Measurements from ENCODE around the gene C10orf62. TPM values are rescaled to one million over a fixed set of nuclear protein-coding genes. Genes with fewer than 3 reads are reported as not detected.

The C10orf62 gene, protein sequence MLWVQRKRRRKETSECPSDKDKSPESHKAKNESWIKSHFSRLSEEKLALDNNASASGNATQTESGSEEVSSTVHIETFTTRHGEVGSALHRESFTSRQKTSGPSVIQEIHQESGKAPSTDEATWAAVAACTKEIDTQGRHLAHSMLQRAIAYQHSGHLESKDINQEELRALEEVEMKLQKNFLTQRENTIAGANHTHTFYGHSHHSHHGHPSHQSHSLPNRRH
- total RNA-seq (2022), result not detected in 2 replicates
- percentile 21 among the genes with signal in this experiment for Bru-seq, nascent RNA
- BruChase-seq, experiment 1, labeled RNA remaining after a 2-hour chase, result percentile 24 among the genes with signal in this experiment
- BruChase-seq, experiment 2, labeled RNA remaining after a 6-hour chase, result percentile 24 among the genes with signal in this experiment
- long read RNA-seq, result 0 reads

DNA sequence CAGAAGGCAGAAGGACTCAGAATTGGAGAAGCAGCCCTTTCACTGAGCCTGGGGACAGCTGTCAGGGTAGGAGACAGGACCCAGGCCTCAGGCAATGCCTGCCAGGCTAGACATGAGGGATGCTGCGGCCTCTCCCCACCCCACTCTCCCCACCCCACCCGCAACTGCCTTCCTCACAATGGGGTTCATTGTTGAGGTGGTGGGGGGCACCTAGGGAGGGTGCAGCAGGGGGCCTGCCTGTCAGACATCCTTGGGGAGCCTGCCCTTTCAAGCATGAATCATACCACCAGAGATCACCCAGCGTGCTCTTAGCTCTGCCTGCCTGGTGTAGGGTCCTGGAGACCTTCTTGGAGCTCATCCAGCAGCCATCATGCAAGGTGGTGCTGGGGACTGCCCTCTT, at the start of gene C10orf62:
TSS of gene C10orf62 (plus strand) at position 243 of the 400 bp plus-strand sequence. CDS start 177 bp downstream, outside the sequence.
- no peaks in the 10 kb centered on the region for H3K36me3 ChIP-seq (ENCODE audit: control insufficient read depth, insufficient read depth, low read length)
- peaks cover 20% of the 10 kb centered on the region for H3K4me1 ChIP-seq
- no peaks in the 10 kb centered on the region for H3K9me3 Mint-ChIP-seq (ENCODE audit: unreplicated experiment)
- intact Hi-C loops (cut with micrococcal nuclease; ENCODE audit: unreplicated experiment), result no loop called here
- H3K4me3 ChIP-seq (ENCODE audit: low read depth, low read length), result no peak within 1 kb of the TSS
- H3K27ac Mint-ChIP-seq (ENCODE audit: unreplicated experiment), result no peak within 1 kb of the TSS
- no peak for DNase-seq
- TF ChIP-seq CTCF (IDR thresholded peaks at IDR 0.05; ENCODE audit: insufficient read depth in 1 of 2, low read depth in 1 of 2, low read length in 1 of 2, severe bottlenecking in 1 of 2, unreplicated experiment in 1 of 2), result no peak
- no TSS peak for BruUV-seq (replicated peaks)
- H3K9me3 ChIP-seq, result no peaks in the 10 kb centered on the region
- H3K27me3 Mint-ChIP-seq (ENCODE audit: insufficient read depth, unreplicated experiment), result no peaks in the 10 kb centered on the region
- ChIA-PET CTCF (no interaction called here), POLR2A (no interaction called here)
- no peak within 1 kb of the TSS for H3K4me3 Mint-ChIP-seq (ENCODE audit: unreplicated experiment)
- H3K36me3 Mint-ChIP-seq (ENCODE audit: insufficient read depth, unreplicated experiment), result no peaks in the 10 kb centered on the region
- no peaks in the 10 kb centered on the region for H3K27me3 ChIP-seq (replicated peaks; ENCODE audit: control insufficient read depth, insufficient read depth, low read length)
- peaks cover 10% of the 10 kb centered on the region for H3K4me1 Mint-ChIP-seq (ENCODE audit: low read depth, unreplicated experiment)

- peak overlapping the region; percentile 32 for H3K27ac Mint-ChIP-seq (ENCODE audit: unreplicated experiment)
- intact Hi-C loops (cut with micrococcal nuclease; ENCODE audit: unreplicated experiment), result no loop called here
- CTCF ChIA-PET, result interaction anchor here (1.1 kb wide), 1 partner anchor 13 kb away, joined by 4 read pairs; no protein-coding TSS in a partner anchor
Observed at GRCh38 chr10:97540669-97541500, 48.6 kb upstream of the C10orf62 start.

More at GRCh38 chr10:97540669-97541500, 48.6 kb upstream of the C10orf62 start:
- no peak overlapping the region for H3K4me3 ChIP-seq (ENCODE audit: low read depth, low read length)
- H3K9me3 ChIP-seq, result no peaks in the 10 kb centered on the region
- Mint-ChIP-seq H3K27me3 (ENCODE audit: insufficient read depth, unreplicated experiment) (no peaks in the 10 kb centered on the region), H3K4me3 (ENCODE audit: unreplicated experiment) (no peak overlapping the region), H3K36me3 (ENCODE audit: insufficient read depth, unreplicated experiment) (peaks cover 6% of the 10 kb centered on the region), H3K9me3 (ENCODE audit: unreplicated experiment) (no peaks in the 10 kb centered on the region), H3K4me1 (ENCODE audit: low read depth, unreplicated experiment) (peaks cover 25% of the 10 kb centered on the region)
- no peak for TF ChIP-seq CTCF (IDR thresholded peaks at IDR 0.05; ENCODE audit: insufficient read depth in 1 of 2, low read depth in 1 of 2, low read length in 1 of 2, severe bottlenecking in 1 of 2, unreplicated experiment in 1 of 2)
- POLR2A ChIA-PET, result no interaction called here
- DNase-seq, result no peak
- no peaks in the 10 kb centered on the region for H3K27me3 ChIP-seq (replicated peaks; ENCODE audit: control insufficient read depth, insufficient read depth, low read length)
- H3K36me3 ChIP-seq (ENCODE audit: control insufficient read depth, insufficient read depth, low read length), result no peaks in the 10 kb centered on the region
- BruUV-seq (replicated peaks), result no TSS peak
- peaks cover 29% of the 10 kb centered on the region for H3K4me1 ChIP-seq

All from Caco-2 (cell line).